CD4-positive, alpha-beta T cell (primary cell): Measurements from ENCODE around the gene VAMP2. TPM values are rescaled to one million over a fixed set of nuclear protein-coding genes. Genes with fewer than 3 reads are reported as not detected.
A peak's percentile ranks its signal among the peaks of the same experiment; 100 is the strongest.

Experiments used
- ATAC-seq: fragments of 200-7000 bp; cut with Tn5 transposase; one replicate; pipeline ENCODE4 v1.10.0; 2022; ENCODE audit warnings: mild to moderate bottlenecking; ENCODE audit not compliant: poor library complexity
- CTCF ChIA-PET: fragments of 350-600 bp; sonication (Branson Sonifier 250); formaldehyde crosslinking; loops from one replicate; lab custom pipeline; 2021; ENCODE audit warnings: antibody characterized with exemption, inconsistent platforms; lab: Charles Lee
- POLR2A ChIA-PET: fragments of 350-600 bp; sonication (Branson Sonifier 250); formaldehyde crosslinking; loops from one replicate; lab custom pipeline; 2021; ENCODE audit warnings: antibody characterized with exemption, inconsistent platforms; lab: Charles Lee
- DNase-seq, 14 experiments: peaks; one replicate each; pipeline ENCODE4 v3.0.0-alpha.2; 2013 to 2020; ENCODE audit warnings: mixed read lengths in 2 of 14
- H3K27ac ChIP-seq, 2 donors: one replicate each; pipeline versions ENCODE4 v1.5.1 to v1.7.0; 2013; ENCODE audit warnings: low read length in 2 of 2, low read depth in 1 of 2, mild to moderate bottlenecking in 1 of 2
- H3K27me3 ChIP-seq, 2 experiments: 1 replicate in 1 of 2; 2 replicates in 1 of 2; pipeline versions ENCODE4 v1.6.1 to v1.7.0; 2013; ENCODE audit warnings: low read length in 2 of 2, control low read depth in 1 of 2, mild to moderate bottlenecking in 1 of 2, moderate library complexity in 1 of 2; ENCODE audit not compliant: insufficient read depth in 2 of 2, control insufficient read depth in 1 of 2
- H3K36me3 ChIP-seq: one replicate; pipeline ENCODE4 v1.6.1; 2013; ENCODE audit warnings: low read length, control low read depth; ENCODE audit not compliant: insufficient read depth
- H3K4me1 ChIP-seq: one replicate; pipeline ENCODE4 v1.6.1; 2013; ENCODE audit warnings: low read length, control low read depth; ENCODE audit not compliant: insufficient read depth
- H3K4me3 ChIP-seq: one replicate; pipeline ENCODE4 v1.5.1; 2013; ENCODE audit warnings: mild to moderate bottlenecking, low read length, moderate library complexity
- H3K9me3 ChIP-seq, 2 experiments: 1 replicate in 1 of 2; 2 replicates in 1 of 2; pipeline versions ENCODE4 v1.6.1 to v1.7.0; 2013; ENCODE audit warnings: low read length in 2 of 2, mild to moderate bottlenecking in 2 of 2, control low read depth in 1 of 2, moderate library complexity in 1 of 2; ENCODE audit not compliant: control insufficient read depth in 1 of 2, insufficient read depth in 1 of 2
- H3K27ac Mint-ChIP-seq: one replicate; pipeline ENCODE4 v1.8.0; 2020; ENCODE audit warnings: mixed read lengths
- H3K27me3 Mint-ChIP-seq: one replicate; pipeline ENCODE4 v1.8.0; 2021; ENCODE audit warnings: mixed read lengths
- H3K36me3 Mint-ChIP-seq: one replicate; pipeline ENCODE4 v1.8.0; 2021; ENCODE audit warnings: low read depth, mixed read lengths
- H3K4me1 Mint-ChIP-seq: one replicate; pipeline ENCODE4 v1.8.0; 2021; ENCODE audit warnings: low read depth, mixed read lengths
- H3K4me3 Mint-ChIP-seq: one replicate; pipeline ENCODE4 v1.8.0; 2020; ENCODE audit warnings: mild to moderate bottlenecking, mixed read lengths
- H3K9me3 Mint-ChIP-seq: one replicate; pipeline ENCODE4 v1.8.0; 2020; ENCODE audit warnings: mixed read lengths
- intact Hi-C, 2 experiments: fragments of 100-400 bp; cut with DNase I in 1 of 2; cut with micrococcal nuclease in 1 of 2; formaldehyde crosslinking; loops; one replicate each; pipeline versions ENCODE4 v1.15.1 to v1.9.0; 2023 to 2025; cut with DNase I, micrococcal nuclease
- total RNA-seq, 174 experiments: library from RNA in 2 of 174; stranded (reverse) in 2 of 174; gene quantifications; one replicate each; pipeline ENCODE4 v1.2.3 and lab custom pipeline; 2021 to 2026
- TF ChIP-seq, protein P1 (sequence below): fragments of 200-600 bp; IDR thresholded peaks from one replicate; pipeline ENCODE4 v1.8.0; 2022; ENCODE audit warnings: antibody characterized with exemption, mild to moderate bottlenecking

The VAMP2 gene
- total RNA-seq, 2 experiments from 2014 or later: 351 to 366 TPM

DNA sequence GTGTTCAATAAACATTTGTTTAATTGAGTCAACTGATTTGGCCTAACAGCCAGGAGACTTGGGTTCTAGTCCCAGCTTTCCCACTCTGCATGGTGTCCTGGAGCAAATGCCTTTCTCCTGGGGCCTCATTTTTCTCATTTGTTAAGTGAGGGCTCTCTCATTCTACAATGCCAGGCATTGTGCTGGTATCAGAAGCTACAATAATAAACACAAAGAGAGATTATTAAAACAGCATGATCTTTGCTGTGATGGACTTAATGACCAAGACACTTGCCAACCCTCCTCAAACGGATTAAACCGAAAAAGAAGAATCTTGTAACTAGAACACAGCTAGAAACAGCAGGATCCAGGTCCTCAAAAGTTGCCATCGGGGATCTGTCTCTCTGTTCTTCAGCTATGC lies 4.8 kb upstream of the VAMP2 start:
- H3K27ac Mint-ChIP-seq: peak overlapping the region; percentile 39
- TF ChIP-seq, protein P1, sequence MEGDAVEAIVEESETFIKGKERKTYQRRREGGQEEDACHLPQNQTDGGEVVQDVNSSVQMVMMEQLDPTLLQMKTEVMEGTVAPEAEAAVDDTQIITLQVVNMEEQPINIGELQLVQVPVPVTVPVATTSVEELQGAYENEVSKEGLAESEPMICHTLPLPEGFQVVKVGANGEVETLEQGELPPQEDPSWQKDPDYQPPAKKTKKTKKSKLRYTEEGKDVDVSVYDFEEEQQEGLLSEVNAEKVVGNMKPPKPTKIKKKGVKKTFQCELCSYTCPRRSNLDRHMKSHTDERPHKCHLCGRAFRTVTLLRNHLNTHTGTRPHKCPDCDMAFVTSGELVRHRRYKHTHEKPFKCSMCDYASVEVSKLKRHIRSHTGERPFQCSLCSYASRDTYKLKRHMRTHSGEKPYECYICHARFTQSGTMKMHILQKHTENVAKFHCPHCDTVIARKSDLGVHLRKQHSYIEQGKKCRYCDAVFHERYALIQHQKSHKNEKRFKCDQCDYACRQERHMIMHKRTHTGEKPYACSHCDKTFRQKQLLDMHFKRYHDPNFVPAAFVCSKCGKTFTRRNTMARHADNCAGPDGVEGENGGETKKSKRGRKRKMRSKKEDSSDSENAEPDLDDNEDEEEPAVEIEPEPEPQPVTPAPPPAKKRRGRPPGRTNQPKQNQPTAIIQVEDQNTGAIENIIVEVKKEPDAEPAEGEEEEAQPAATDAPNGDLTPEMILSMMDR: no peak
- no peak overlapping the region for H3K4me3 Mint-ChIP-seq
- peaks cover 33% of the 10 kb centered on the region for H3K4me1 Mint-ChIP-seq
- DNase-seq: no peak
- H3K27me3 ChIP-seq: no peaks in the 10 kb centered on the region
- H3K27me3 Mint-ChIP-seq: no peaks in the 10 kb centered on the region
- H3K9me3 Mint-ChIP-seq: no peaks in the 10 kb centered on the region
- intact Hi-C loops: no loop called here
- peaks cover 9% of the 10 kb centered on the region for H3K36me3 Mint-ChIP-seq
- no peak for ATAC-seq
- no peak overlapping the region for H3K4me3 ChIP-seq
- POLR2A ChIA-PET: interaction anchor here (0.8 to 1.8 kb wide), 4 partner anchors 11 to 54 kb away, joined by 3 to 8 read pairs (median 4); no protein-coding TSS in a partner anchor
- CTCF ChIA-PET: interaction anchor here (0.8 to 1.7 kb wide), 2 partner anchors 9 to 11 kb away, joined by 3 to 5 read pairs; no protein-coding TSS in a partner anchor
- H3K27ac ChIP-seq: no peak overlapping the region
- H3K36me3 ChIP-seq: no peaks in the 10 kb centered on the region
- no peaks in the 10 kb centered on the region for H3K9me3 ChIP-seq
- peaks cover 37% of the 10 kb centered on the region for H3K4me1 ChIP-seq

DNA sequence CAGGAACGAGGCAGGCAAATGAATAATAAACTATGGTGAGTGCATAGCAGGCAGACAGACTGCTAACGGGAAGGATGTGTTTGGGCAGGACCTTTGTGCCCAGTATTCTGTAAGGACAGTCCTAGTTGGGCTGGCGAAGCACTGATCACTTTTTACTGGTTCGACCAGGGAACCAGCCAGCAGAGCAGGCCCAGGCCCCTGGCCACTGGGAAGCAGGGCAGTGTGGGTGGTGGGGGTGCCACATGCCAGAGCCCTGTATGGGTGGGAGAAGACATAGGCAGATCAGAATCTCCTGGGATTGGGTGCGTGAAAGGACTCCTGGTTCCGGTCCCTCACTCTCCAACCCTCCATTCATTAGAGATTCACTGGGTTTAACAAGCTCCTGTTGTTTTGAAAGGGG lies 4.0 kb upstream of the VAMP2 start:
- H3K9me3 ChIP-seq: no peaks in the 10 kb centered on the region
- POLR2A ChIA-PET: interaction anchor here (1.5 to 1.8 kb wide), 2 partner anchors 10 to 20 kb away, joined by 5 to 8 read pairs; no protein-coding TSS in a partner anchor
- Mint-ChIP-seq H3K9me3 (no peaks in the 10 kb centered on the region), H3K27me3 (no peaks in the 10 kb centered on the region), H3K4me1 (peaks cover 33% of the 10 kb centered on the region), H3K4me3 (no peak overlapping the region), H3K36me3 (peaks cover 13% of the 10 kb centered on the region), H3K27ac (no peak overlapping the region)
- H3K4me1 ChIP-seq: peaks cover 39% of the 10 kb centered on the region
- intact Hi-C loops: no loop called here
- TF ChIP-seq, protein P1: no peak
- DNase-seq (no peak), ATAC-seq (no peak)
- no peak overlapping the region for H3K27ac ChIP-seq
- peaks cover under 1% of the 10 kb centered on the region for H3K36me3 ChIP-seq
- H3K4me3 ChIP-seq: no peak overlapping the region
- CTCF ChIA-PET: interaction anchor here (1.7 kb wide), 1 partner anchor 8 kb away, joined by 5 read pairs; no protein-coding TSS in a partner anchor
- no peaks in the 10 kb centered on the region for H3K27me3 ChIP-seq

DNA sequence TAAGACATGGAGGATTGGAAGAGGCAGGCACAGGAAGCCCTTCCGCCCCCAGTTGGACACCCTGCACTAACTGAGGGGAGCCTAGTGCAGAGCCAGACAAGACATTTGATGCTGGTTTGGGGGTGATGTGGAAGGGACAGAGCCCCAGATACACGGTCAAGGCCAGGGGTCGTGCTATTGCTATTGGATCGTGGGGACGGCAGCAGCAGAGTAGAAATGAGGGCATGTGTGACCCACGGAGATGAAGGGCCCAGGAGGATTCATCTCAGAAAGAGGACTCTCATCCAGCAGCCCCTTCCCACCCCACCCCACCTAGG lies 2.0 kb upstream of the VAMP2 start:
- ChIA-PET POLR2A (interaction anchor here (0.8 to 16.4 kb wide), 13 partner anchors 10 to 330 kb away, joined by 4 to 419 read pairs (median 17); partner anchors contain the start of genes AURKB, BORCS6, CTC1 and NAA38), CTCF (interaction anchor here (1.4 kb wide), 1 partner anchor 27 kb away, joined by 4 read pairs; no protein-coding TSS in a partner anchor)
- H3K9me3 ChIP-seq: no peaks in the 10 kb centered on the region
- DNase-seq: peak in 4 of 14 experiments; percentile 38 to 70 (median 44)
- ATAC-seq: peak; percentile 9
- Mint-ChIP-seq H3K4me1 (peaks cover 53% of the 10 kb centered on the region), H3K4me3 (peak overlapping the region; percentile 91), H3K27me3 (no peaks in the 10 kb centered on the region), H3K27ac (no peak overlapping the region), H3K36me3 (peaks cover 33% of the 10 kb centered on the region), H3K9me3 (no peaks in the 10 kb centered on the region)
- H3K36me3 ChIP-seq: peaks cover 19% of the 10 kb centered on the region
- H3K4me3 ChIP-seq: peak overlapping the region; percentile 65
- H3K27me3 ChIP-seq: no peaks in the 10 kb centered on the region
- H3K4me1 ChIP-seq: peaks cover 55% of the 10 kb centered on the region
- intact Hi-C loops: loop anchor here (1.0 to 5.0 kb wide), 3 partner anchors 9 to 42 kb away; partner anchors contain the start of gene HES7 (in 1 of the 2)
- H3K27ac ChIP-seq: peak overlapping the region; percentile 94
- TF ChIP-seq, protein P1: no peak
